HG03378 (cell line): ENCODE results near the gene NRIP1.
A peak's percentile ranks its signal among the peaks of the same experiment; 100 is the strongest.

Experiments
- ATAC-seq: cut with Tn5 transposase; IDR thresholded peaks from one replicate; pipeline ENCODE4 v1.9.1; 2021; ENCODE audit warnings: mild to moderate bottlenecking, moderate library complexity; ENCODE audit not compliant: unreplicated experiment

The NRIP1 gene

GRCh38 chr21:15011967-15012366, 52.8 kb downstream of the NRIP1 start:
- ATAC-seq: no peak

GRCh38 chr21:15010645-15011044, 54.2 kb downstream of the NRIP1 start:
- ATAC-seq: no peak

GRCh38 chr21:15009837-15010363, 54.9 kb downstream of the NRIP1 start:
- no peak for ATAC-seq

- ATAC-seq: no peak
These were observed 57.0 kb downstream of the NRIP1 start for GRCh38 chr21:15007716-15008296.

GRCh38 chr21:15006594-15007230, 58.1 kb downstream of the NRIP1 start:
- no peak for ATAC-seq

GRCh38 chr21:15005391-15005790, 59.4 kb downstream of the NRIP1 start:
- no peak for ATAC-seq

- no peak for ATAC-seq
These were observed 60.0 kb downstream of the NRIP1 start for GRCh38 chr21:15004721-15005370.

- ATAC-seq: no peak
These were observed 61.2 kb downstream of the NRIP1 start for GRCh38 chr21:15003463-15004135.

GRCh38 chr21:15001857-15002606, 62.8 kb downstream of the NRIP1 start:
- ATAC-seq: peak; percentile 86

- ATAC-seq: no peak
These were observed 63.7 kb downstream of the NRIP1 start for GRCh38 chr21:15001113-15001512.

- ATAC-seq: no peak
These were observed 64.7 kb downstream of the NRIP1 start for GRCh38 chr21:15000081-15000480.

GRCh38 chr21:14998784-14999183, 66.0 kb downstream of the NRIP1 start:
- no peak for ATAC-seq

- ATAC-seq: no peak
These were observed 66.5 kb downstream of the NRIP1 start for GRCh38 chr21:14998336-14998735.

- no peak for ATAC-seq
These were observed 68.9 kb downstream of the NRIP1 start for GRCh38 chr21:14995695-14996490.

GRCh38 chr21:14995226-14995625, 69.6 kb downstream of the NRIP1 start:
- ATAC-seq: no peak

GRCh38 chr21:14993115-14993514, 71.7 kb downstream of the NRIP1 start:
- ATAC-seq: no peak

- ATAC-seq: no peak
These were observed 72.8 kb downstream of the NRIP1 start for GRCh38 chr21:14991957-14992356.

GRCh38 chr21:14989359-14989758, 75.4 kb downstream of the NRIP1 start:
- no peak for ATAC-seq

GRCh38 chr21:14988760-14989159, 76.0 kb downstream of the NRIP1 start:
- no peak for ATAC-seq
